ENCODE results near the gene RALGDS.

Gene RALGDS

GRCh38 chr9:133111808-133112662 lies 9.0 kb downstream of the RALGDS start:
- no peak for DNase-seq (ENCODE audit: low spot score)
- in situ Hi-C loops (cut with MboI; ENCODE audit: low pct_unique_long_range_greater_than_20kb, low sequenced_read_pairs, unreplicated experiment) = no loop called here
- TF ChIP-seq CTCF (IDR thresholded peaks at IDR 0.05; ENCODE audit: extremely low read depth, insufficient read depth, missing control alignments) = no peak

DNA sequence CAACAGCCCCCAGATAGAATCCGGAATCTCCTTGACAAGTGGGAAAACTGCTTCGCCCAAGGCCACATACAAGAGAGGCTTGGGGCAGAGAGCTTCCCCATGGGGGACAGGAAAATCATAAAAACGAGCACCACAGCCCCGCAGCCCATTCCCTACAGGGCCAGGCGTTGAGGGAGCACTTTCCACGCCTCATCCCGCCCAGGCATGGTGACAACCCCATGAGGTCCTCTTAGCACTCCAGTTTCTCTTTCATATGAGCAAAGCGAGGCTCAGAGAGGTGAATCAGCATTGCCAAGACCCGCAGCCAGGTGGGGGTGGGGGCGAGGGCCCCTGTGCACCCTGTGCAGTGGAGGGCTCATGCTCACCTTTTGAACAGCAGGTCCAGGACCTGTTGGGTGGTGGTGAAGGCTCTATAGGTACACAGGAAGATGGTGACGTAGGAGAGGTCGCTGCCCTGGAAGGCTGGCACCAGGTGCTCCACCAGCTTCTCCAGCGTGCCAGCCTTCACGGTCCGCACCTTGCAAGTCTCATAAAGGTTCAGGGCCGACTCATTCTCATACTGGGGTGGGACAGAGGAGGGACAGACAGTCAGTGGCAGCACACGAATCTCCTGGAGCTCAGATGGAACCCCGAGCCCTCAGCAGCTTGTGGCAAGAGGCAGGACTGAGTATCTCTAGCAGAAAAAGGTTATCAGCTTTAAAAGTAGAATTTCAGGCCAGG lies 10.9 kb downstream of the RALGDS start:
- no peak for DNase-seq (ENCODE audit: low spot score)
- in situ Hi-C loops (cut with MboI; ENCODE audit: low pct_unique_long_range_greater_than_20kb, low sequenced_read_pairs, unreplicated experiment) = no loop called here
- no peak for TF ChIP-seq CTCF (IDR thresholded peaks at IDR 0.05; ENCODE audit: extremely low read depth, insufficient read depth, missing control alignments)

- no peak for TF ChIP-seq CTCF (IDR thresholded peaks at IDR 0.05; ENCODE audit: extremely low read depth, insufficient read depth, missing control alignments)
- in situ Hi-C loops (cut with MboI; ENCODE audit: low pct_unique_long_range_greater_than_20kb, low sequenced_read_pairs, unreplicated experiment) = no loop called here
- DNase-seq (ENCODE audit: low spot score) = no peak
Observed at GRCh38 chr9:133108794-133109641, 12.0 kb downstream of the RALGDS start.

GRCh38 chr9:133107961-133108793 lies 12.9 kb downstream of the RALGDS start:
- DNase-seq (ENCODE audit: low spot score) = no peak
- TF ChIP-seq CTCF (IDR thresholded peaks at IDR 0.05; ENCODE audit: extremely low read depth, insufficient read depth, missing control alignments) = no peak
- in situ Hi-C loops (cut with MboI; ENCODE audit: low pct_unique_long_range_greater_than_20kb, low sequenced_read_pairs, unreplicated experiment) = no loop called here

DNA sequence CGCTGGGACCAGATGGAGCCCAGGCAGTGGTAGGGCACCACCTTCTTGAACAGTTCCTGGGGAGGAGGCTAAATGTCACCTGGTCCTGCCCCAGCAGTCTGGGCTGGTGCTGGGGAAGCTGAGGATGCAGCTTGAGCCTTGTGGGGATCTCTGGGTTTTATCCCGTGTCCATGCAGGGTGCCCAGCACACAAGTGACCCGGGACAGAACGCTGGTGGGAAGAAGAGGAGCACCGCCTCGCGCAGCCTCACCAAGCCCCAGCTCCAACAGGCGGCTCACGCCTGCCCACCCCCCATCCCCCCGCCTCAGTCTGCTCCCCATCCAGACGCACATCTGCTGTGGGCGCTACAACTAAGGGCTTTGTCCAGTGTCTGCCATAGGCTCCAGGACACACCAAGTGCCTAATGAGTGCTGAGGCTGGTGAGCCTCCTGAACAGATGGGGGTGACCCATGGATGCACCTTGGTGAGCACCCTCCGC lies 13.8 kb downstream of the RALGDS start:
- TF ChIP-seq CTCF (IDR thresholded peaks at IDR 0.05; ENCODE audit: extremely low read depth, insufficient read depth, missing control alignments) = no peak
- in situ Hi-C loops (cut with MboI; ENCODE audit: low pct_unique_long_range_greater_than_20kb, low sequenced_read_pairs, unreplicated experiment) = no loop called here
- DNase-seq (ENCODE audit: low spot score) = no peak

Measured in GM13977 (cell line).